PC-3 (cell line): Measurements from ENCODE around the gene HIPK2. TPM values are rescaled to one million over a fixed set of nuclear protein-coding genes. Genes with fewer than 3 reads are reported as not detected.
A peak's percentile ranks its signal among the peaks of the same experiment; 100 is the strongest.

Experiments used
- ATAC-seq: fragments of 200-7000 bp; cut with Tn5 transposase; 2 replicates; pipeline ENCODE4 v1.9.1; 2020; ENCODE audit warnings: mild to moderate bottlenecking, moderate library complexity
- BruUV-seq: library from RNA; stranded (reverse); fragments of 400-500 nt; replicated peaks from 2 replicates; lab custom pipeline; 2021; lab: Mats Ljungman, UMichigan
- CTCF ChIA-PET: fragments of 300-600 bp; sonication (Branson Sonifier 250); formaldehyde crosslinking; loops from one replicate; lab custom pipeline; 2022; ENCODE audit warnings: antibody characterized with exemption; lab: Charles Lee
- POLR2A ChIA-PET: fragments of 300-600 bp; sonication (Branson Sonifier 250); formaldehyde crosslinking; loops from one replicate; lab custom pipeline; 2022; ENCODE audit warnings: antibody characterized with exemption; ENCODE audit not compliant: unreplicated experiment; lab: Charles Lee
- DNase-seq: peaks from one replicate; pipeline ENCODE4 v3.0.0-alpha.2; 2015
- H2AFZ ChIP-seq: fragments of 300-600 bp; sonication (generic); 2 replicates; pipeline ENCODE4 v1.6.0; 2016; ENCODE audit warnings: antibody characterized with exemption, low read length
- H3F3A ChIP-seq: fragments of 300-600 bp; sonication (generic); one replicate; pipeline ENCODE4 v1.6.0; 2017; ENCODE audit warnings: antibody characterized with exemption, low read length, control low read depth, mild to moderate bottlenecking; ENCODE audit not compliant: unreplicated experiment
- H3K27ac ChIP-seq: fragments of 300-600 bp; sonication (generic); 2 replicates; pipeline ENCODE4 v1.5.1; 2016; ENCODE audit warnings: mild to moderate bottlenecking, low read length
- H3K27me3 ChIP-seq: fragments of 300-600 bp; sonication (generic); 2 replicates; pipeline ENCODE4 v1.6.1; 2016; ENCODE audit warnings: low read length, mixed read lengths
- H3K36me3 ChIP-seq: fragments of 300-600 bp; sonication (generic); 2 replicates; pipeline ENCODE4 v1.6.1; 2016; ENCODE audit warnings: low read depth, mixed run types, low read length, mixed read lengths
- H3K4me1 ChIP-seq: fragments of 300-600 bp; sonication (generic); 2 replicates; pipeline ENCODE4 v1.5.1; 2016; ENCODE audit warnings: low read length; ENCODE audit not compliant: insufficient read depth
- H3K4me2 ChIP-seq: fragments of 300-600 bp; sonication (generic); 2 replicates; pipeline ENCODE4 v1.6.0; 2016; ENCODE audit warnings: low read length
- H3K4me3 ChIP-seq: fragments of 300-600 bp; sonication (generic); 2 replicates; pipeline ENCODE4 v1.5.1; 2016; ENCODE audit warnings: mild to moderate bottlenecking, low read length, mixed read lengths
- H3K79me2 ChIP-seq: fragments of 300-600 bp; sonication (generic); 2 replicates; pipeline ENCODE4 v1.6.1; 2017; ENCODE audit warnings: low read length, mixed read lengths
- H3K9ac ChIP-seq: fragments of 300-600 bp; sonication (generic); 2 replicates; pipeline ENCODE4 v1.6.0; 2016; ENCODE audit warnings: mild to moderate bottlenecking, low read length
- H3K9me2 ChIP-seq: fragments of 300-600 bp; sonication (generic); replicated peaks from 2 replicates; pipeline ENCODE4 v1.6.1; 2016; ENCODE audit warnings: mixed run types, low read length, mixed read lengths
- H3K9me3 ChIP-seq: fragments of 300-600 bp; sonication (generic); 2 replicates; pipeline ENCODE4 v1.6.1; 2016; ENCODE audit warnings: low read length, mixed read lengths
- H4K20me1 ChIP-seq: fragments of 300-600 bp; sonication (generic); 2 replicates; pipeline ENCODE4 v1.6.1; 2016; ENCODE audit warnings: low read length, mixed read lengths
- CTCF ChIP-seq: fragments of 300-600 bp; sonication (generic); conservative IDR thresholded peaks from 2 replicates; pipeline ENCODE4 v1.5.1; 2017; ENCODE audit warnings: antibody characterized with exemption, low read depth, mild to moderate bottlenecking, low read length
- EZH2 ChIP-seq: fragments of 300-600 bp; sonication (generic); IDR thresholded peaks from one replicate; pipeline ENCODE4 v1.6.1; 2017; ENCODE audit warnings: antibody characterized with exemption, mild to moderate bottlenecking, low read length; ENCODE audit not compliant: unreplicated experiment
- EZH2phosphoT487 ChIP-seq: fragments of 300-600 bp; sonication (generic); IDR thresholded peaks from 2 replicates; pipeline ENCODE4 v1.6.1; 2018; ENCODE audit warnings: mild to moderate bottlenecking, antibody characterized with exemption, low read length, borderline replicate concordance
- intact Hi-C: fragments of 100-400 bp; cut with micrococcal nuclease; formaldehyde crosslinking; loops from 2 replicates; pipeline ENCODE4 v1.9.0; 2023
- total RNA-seq: library from RNA; depleted of rRNA; stranded (reverse); fragments of >200 nt; gene quantifications from 2 replicates; pipeline ENCODE4 v1.2.3, GENCODE V29; 2014

HIPK2 gene
- total RNA-seq, 1 experiment from 2014 or later: 38.1 TPM

- CTCF ChIA-PET: no interaction called here
Measured at GRCh38 chr7:139738772-139739171, 39.0 kb downstream of the HIPK2 start.

GRCh38 chr7:139738101-139738489 lies 39.7 kb downstream of the HIPK2 start:
- ATAC-seq (no peak), DNase-seq (no peak)
- intact Hi-C loops: no loop called here
- Histone ChIP-seq H3F3A (peaks cover 4% of the 10 kb centered on the region), H3K9me3 (no peaks in the 10 kb centered on the region), H3K9ac (no peak overlapping the region), H3K9me2 (no peaks in the 10 kb centered on the region), H3K79me2 (peaks cover 100% of the 10 kb centered on the region), H3K4me2 (no peak overlapping the region), H4K20me1 (peaks cover 41% of the 10 kb centered on the region; the same call in 1 of the 2 replicates), H3K36me3 (peaks cover 35% of the 10 kb centered on the region), H3K4me3 (no peak overlapping the region), H2AFZ (no peak overlapping the region), H3K27ac (peak overlapping the region; percentile 33), H3K4me1 (peaks cover 60% of the 10 kb centered on the region), H3K27me3 (no peaks in the 10 kb centered on the region)
- CTCF ChIA-PET: no interaction called here
- POLR2A ChIA-PET: interaction anchor here (0.5 to 0.6 kb wide), 2 partner anchors 33 to 114 kb away, joined by 4 to 14 read pairs; no protein-coding TSS in a partner anchor
- BruUV-seq: no TSS peak
- TF ChIP-seq CTCF: no peak
- TF ChIP-seq EZH2: no peak
- no peak for TF ChIP-seq EZH2phosphoT487

More at GRCh38 chr7:139738772-139739171, 39.0 kb downstream of the HIPK2 start:
- H3K79me2 ChIP-seq: peaks cover 100% of the 10 kb centered on the region
- H3K4me3 ChIP-seq: no peak overlapping the region
- ATAC-seq (no peak), DNase-seq (no peak)
- no peaks in the 10 kb centered on the region for H3K9me2 ChIP-seq
- H3K27me3 ChIP-seq: no peaks in the 10 kb centered on the region
- POLR2A ChIA-PET: no interaction called here
- no peak overlapping the region for H3K4me2 ChIP-seq
- H3K4me1 ChIP-seq: peaks cover 62% of the 10 kb centered on the region
- H3K9ac ChIP-seq: no peak overlapping the region
- H3K27ac ChIP-seq: no peak overlapping the region
- intact Hi-C loops: no loop called here
- peaks cover 48% of the 10 kb centered on the region; the same call in 1 of the 2 replicates for H4K20me1 ChIP-seq
- no peak for TF ChIP-seq EZH2phosphoT487
- no peak for TF ChIP-seq EZH2
- no peak for TF ChIP-seq CTCF
- peaks cover 4% of the 10 kb centered on the region for H3F3A ChIP-seq
- H3K9me3 ChIP-seq: no peaks in the 10 kb centered on the region
- H2AFZ ChIP-seq: no peak overlapping the region
- peaks cover 32% of the 10 kb centered on the region for H3K36me3 ChIP-seq
- BruUV-seq: no TSS peak
